Hematopoietic multipotent progenitor cell (in vitro differentiated cells): ENCODE results near the gene SMYD1. TPM values are rescaled to one million over a fixed set of nuclear protein-coding genes. Genes with fewer than 3 reads are reported as not detected.

Experiments used
- DNase-seq, 3 donors: peaks; one replicate each; pipeline ENCODE4 v3.0.0-alpha.2; 2011 to 2015; ENCODE audit warnings: low read depth in 2 of 3, low spot score in 2 of 3
- small RNA-seq: library from RNA; depleted of rRNA; stranded (forward); fragments of <200 nt; gene quantifications from one replicate; pipeline ENCODE3, GENCODE V24; 2012
- total RNA-seq: library from RNA; depleted of rRNA; stranded (reverse); fragments of >200 nt; gene quantifications from one replicate; pipeline ENCODE4 v1.2.3, GENCODE V29; 2012

SMYD1 gene
- total RNA-seq, 1 donor, result not detected

- no peak for DNase-seq
These were observed 71.6 kb downstream of the SMYD1 start for GRCh38 chr2:88139203-88139702.

GRCh38 chr2:88139804-88140203, 72.2 kb downstream of the SMYD1 start:
- no peak for DNase-seq

GRCh38 chr2:88141952-88142351, 74.3 kb downstream of the SMYD1 start:
- no peak for DNase-seq

- DNase-seq, result no peak
These were observed 76.6 kb downstream of the SMYD1 start for GRCh38 chr2:88144271-88144670.

GRCh38 chr2:88144914-88145497, 77.4 kb downstream of the SMYD1 start:
- DNase-seq, result no peak

GRCh38 chr2:88146590-88146989, 79.0 kb downstream of the SMYD1 start:
- DNase-seq, result no peak

GRCh38 chr2:88147145-88147544, 79.5 kb downstream of the SMYD1 start:
- no peak for DNase-seq

GRCh38 chr2:88148929-88149438, 81.4 kb downstream of the SMYD1 start:
- peak in 1 of 3 donors; percentile 12 for DNase-seq

- DNase-seq, result no peak
These were observed 91.9 kb downstream of the SMYD1 start for GRCh38 chr2:88159481-88159880.

- DNase-seq, result peak; percentile 39 to 86 (median 58)
These were observed 92.4 kb downstream of the SMYD1 start for GRCh38 chr2:88159955-88160415.

GRCh38 chr2:88160517-88160916, 92.9 kb downstream of the SMYD1 start:
- DNase-seq, result no peak

GRCh38 chr2:88161446-88162244, 94.0 kb downstream of the SMYD1 start:
- no peak for DNase-seq

Small RNA genes lying within 50 kb of the gene (small RNA-seq; reads per million reads assigned to genes)
- not detected for gene MIR4780

Other genes starting within 250 kb of the SMYD1 start
- 1.9 TPM for gene RGPD2, start 242.0 kb upstream of the SMYD1 start, total RNA-seq
- under 0.01 TPM for gene RNU2-63P, start 51.3 kb upstream of the SMYD1 start, total RNA-seq
- gene KRCC1, start 12.0 kb upstream of the SMYD1 start, total RNA-seq, result 6.7 TPM
- gene FABP1, start 60.2 kb downstream of the SMYD1 start, total RNA-seq, result not detected
- gene THNSL2, start 102.5 kb downstream of the SMYD1 start, total RNA-seq, result 3.0 TPM